Neuronal stem cell (in vitro differentiated cells): Measurements from ENCODE around the gene FOXF1.

Source experiments
- DNase-seq: peaks from one replicate; pipeline ENCODE4 v3.0.0-alpha.2; 2013; ENCODE audit warnings: low spot score
- H2AFZ ChIP-seq: one replicate; pipeline ENCODE4 v1.6.1; 2013; ENCODE audit warnings: mild to moderate bottlenecking, low read length, inconsistent platforms
- H2AK5ac ChIP-seq: 2 replicates; pipeline ENCODE4 v1.6.1; 2013; ENCODE audit warnings: low read depth, mild to moderate bottlenecking, inconsistent platforms, low read length, moderate library complexity, mixed read lengths
- H2BK120ac ChIP-seq: 2 replicates; pipeline ENCODE4 v1.6.1; 2013; ENCODE audit warnings: low read depth, mild to moderate bottlenecking, inconsistent platforms, low read length, moderate library complexity, mixed read lengths
- H2BK12ac ChIP-seq: one replicate; pipeline ENCODE4 v1.6.1; 2013; ENCODE audit warnings: low read length, inconsistent platforms
- H2BK15ac ChIP-seq: 2 replicates; pipeline ENCODE4 v1.6.1; 2013; ENCODE audit warnings: mild to moderate bottlenecking, low read length, inconsistent platforms, mixed read lengths
- H2BK5ac ChIP-seq: one replicate; pipeline ENCODE4 v1.6.1; 2013; ENCODE audit warnings: inconsistent platforms, mild to moderate bottlenecking, low read length, moderate library complexity
- H3K14ac ChIP-seq: one replicate; pipeline ENCODE4 v1.6.1; 2013; ENCODE audit warnings: low read length, inconsistent platforms
- H3K18ac ChIP-seq: 2 replicates; pipeline ENCODE4 v1.6.1; 2013; ENCODE audit warnings: low read length, inconsistent platforms
- H3K23ac ChIP-seq: 2 replicates; pipeline ENCODE4 v1.6.1; 2013; ENCODE audit warnings: low read depth, mild to moderate bottlenecking, mixed read lengths, low read length, inconsistent platforms; ENCODE audit not compliant: poor library complexity
- H3K27ac ChIP-seq: replicated peaks from 3 replicates; pipeline ENCODE4 v1.5.1; 2013; ENCODE audit warnings: low read length, inconsistent platforms
- H3K27me3 ChIP-seq, 3 experiments: 2 replicates each; pipeline ENCODE4 v1.6.1; 2013; ENCODE audit warnings: low read length in 3 of 3, mild to moderate bottlenecking in 2 of 3, inconsistent platforms in 1 of 3, low read depth in 1 of 3, mixed read lengths in 1 of 3, moderate library complexity in 1 of 3; ENCODE audit not compliant: control insufficient read depth in 3 of 3, insufficient read depth in 3 of 3
- H3K36me3 ChIP-seq, 2 donors: replicated peaks in 1 of 2; 2 replicates each; pipeline ENCODE4 v1.6.1; 2013; ENCODE audit warnings: low read length in 2 of 2; ENCODE audit not compliant: control insufficient read depth in 2 of 2, insufficient read depth in 2 of 2
- H3K4ac ChIP-seq: 2 replicates; pipeline ENCODE4 v1.6.1; 2013; ENCODE audit warnings: inconsistent platforms, mild to moderate bottlenecking, low read length, moderate library complexity
- H3K4me1 ChIP-seq, 2 donors: 1 replicate in 1 of 2; 2 replicates in 1 of 2; pipeline ENCODE4 v1.6.1; 2013; ENCODE audit warnings: low read length in 2 of 2, low read depth in 1 of 2; ENCODE audit not compliant: control insufficient read depth in 2 of 2, insufficient read depth in 1 of 2
- H3K4me2 ChIP-seq: one replicate; pipeline ENCODE4 v1.6.1; 2013; ENCODE audit warnings: mild to moderate bottlenecking, low read length, inconsistent platforms; ENCODE audit not compliant: insufficient read depth, poor library complexity, severe bottlenecking
- H3K4me3 ChIP-seq, 2 donors: 2 replicates each; pipeline ENCODE4 v1.5.1; 2013; ENCODE audit warnings: low read length in 2 of 2, mild to moderate bottlenecking in 2 of 2, inconsistent platforms in 1 of 2, moderate library complexity in 1 of 2
- H3K79me1 ChIP-seq: one replicate; pipeline ENCODE4 v1.6.1; 2013; ENCODE audit warnings: low read depth, mild to moderate bottlenecking, inconsistent platforms, low read length, moderate library complexity
- H3K9ac ChIP-seq: one replicate; pipeline ENCODE4 v1.6.1; 2013; ENCODE audit warnings: mild to moderate bottlenecking, low read depth, low read length, inconsistent platforms; ENCODE audit not compliant: poor library complexity
- H3K9me3 ChIP-seq, 2 donors: replicated peaks in 1 of 2; 2 replicates each; pipeline versions ENCODE3 to v1.6.1; 2013; ENCODE audit warnings: low read length in 2 of 2, mild to moderate bottlenecking in 2 of 2, inconsistent platforms in 1 of 2, low read depth in 1 of 2, mixed read lengths in 1 of 2, moderate library complexity in 1 of 2; ENCODE audit not compliant: control insufficient read depth in 2 of 2, insufficient read depth in 1 of 2
- H4K8ac ChIP-seq: one replicate; pipeline ENCODE4 v1.6.1; 2013; ENCODE audit warnings: low read depth, mild to moderate bottlenecking, inconsistent platforms, low read length, moderate library complexity
- H4K91ac ChIP-seq: one replicate; pipeline ENCODE4 v1.6.1; 2013; ENCODE audit warnings: low read length, low read depth, mild to moderate bottlenecking, inconsistent platforms; ENCODE audit not compliant: poor library complexity
- WGBS, 2 donors: extraction: QIAGEN DNeasy Blood & Tissue Kit; methylation state at CpG; one replicate each; pipeline ENCODE4 v1.1.7; 2013; ENCODE audit warnings: missing lambda C conversion rate in 2 of 2, mixed read lengths in 1 of 2; ENCODE audit not compliant: insufficient read length in 2 of 2, insufficient replicate concordance in 1 of 2; ENCODE audit errors: extremely low coverage in 2 of 2; 5-methylcytosine and 5-hydroxymethylcytosine counted together

The FOXF1 gene

DNA sequence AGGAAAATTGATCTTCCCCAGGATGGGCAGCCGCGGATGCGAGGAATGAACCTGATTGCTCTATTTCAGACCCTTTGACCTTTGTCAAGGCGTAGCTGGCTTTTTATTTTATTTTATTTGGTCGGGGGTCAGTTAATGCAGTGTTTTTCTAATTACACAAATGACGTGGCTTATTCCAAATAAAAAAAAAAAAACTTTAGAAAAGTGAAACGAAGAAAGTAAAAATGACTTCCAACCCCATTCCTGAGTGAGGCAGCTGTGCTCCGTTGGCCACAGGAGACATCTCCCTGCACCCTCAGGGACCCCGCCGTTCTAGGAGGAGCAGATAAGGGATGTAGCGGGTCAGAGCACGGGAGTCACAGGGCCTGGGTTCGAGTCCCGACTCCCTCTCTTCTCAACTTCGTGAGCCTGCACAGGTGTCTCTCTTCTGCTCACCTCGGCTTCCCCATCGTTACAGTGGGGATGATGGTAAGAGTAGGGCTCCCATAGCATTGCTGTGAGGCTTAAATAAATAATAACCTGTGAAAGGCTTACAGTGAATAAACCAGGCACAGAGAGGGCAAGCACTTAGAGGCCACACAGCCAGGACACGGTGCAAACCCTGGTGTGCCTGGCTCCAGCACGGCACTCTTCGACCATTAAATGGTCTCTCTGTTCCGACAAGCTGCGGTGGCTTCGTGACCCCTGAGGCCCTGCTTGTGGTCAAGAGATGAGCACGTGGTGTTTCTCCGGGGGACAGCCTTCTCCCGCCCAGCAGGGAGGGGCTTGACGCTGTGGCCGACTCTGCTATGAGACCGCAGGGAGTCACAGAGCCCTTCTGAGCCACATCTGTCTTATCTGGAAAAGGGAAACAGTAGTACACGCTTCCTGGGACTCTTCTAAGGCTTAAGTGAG, 10.2 kb downstream of the FOXF1 start:
- no peak overlapping the region for H3K4ac ChIP-seq
- peaks cover 18 to 86% (median 46%) of the 10 kb centered on the region in 3 experiments for H3K27me3 ChIP-seq
- H4K8ac ChIP-seq = no peak overlapping the region
- H3K9ac ChIP-seq = no peak overlapping the region
- no peak overlapping the region for H2AK5ac ChIP-seq
- H2BK120ac ChIP-seq = no peak overlapping the region
- H3K4me2 ChIP-seq = no peak overlapping the region
- no peak for DNase-seq
- no peak overlapping the region for H3K18ac ChIP-seq
- no peak overlapping the region for H3K4me3 ChIP-seq
- H3K4me1 ChIP-seq = peaks cover 0 to 4% of the 10 kb centered on the region in 2 donors
- no peaks in the 10 kb centered on the region for H3K36me3 ChIP-seq
- H2BK15ac ChIP-seq = no peak overlapping the region
- H3K14ac ChIP-seq = no peak overlapping the region
- no peak overlapping the region for H4K91ac ChIP-seq
- H3K9me3 ChIP-seq = peaks cover 0 to 4% of the 10 kb centered on the region in 2 donors
- WGBS, 2 donors = no CpG with 5 or more reads among the region's 30 CpGs
- no peak overlapping the region for H2BK12ac ChIP-seq
- H3K79me1 ChIP-seq = no peaks in the 10 kb centered on the region
- no peak overlapping the region for H3K23ac ChIP-seq
- H2BK5ac ChIP-seq = no peak overlapping the region
- no peak overlapping the region for H2AFZ ChIP-seq
- no peak overlapping the region for H3K27ac ChIP-seq

DNA sequence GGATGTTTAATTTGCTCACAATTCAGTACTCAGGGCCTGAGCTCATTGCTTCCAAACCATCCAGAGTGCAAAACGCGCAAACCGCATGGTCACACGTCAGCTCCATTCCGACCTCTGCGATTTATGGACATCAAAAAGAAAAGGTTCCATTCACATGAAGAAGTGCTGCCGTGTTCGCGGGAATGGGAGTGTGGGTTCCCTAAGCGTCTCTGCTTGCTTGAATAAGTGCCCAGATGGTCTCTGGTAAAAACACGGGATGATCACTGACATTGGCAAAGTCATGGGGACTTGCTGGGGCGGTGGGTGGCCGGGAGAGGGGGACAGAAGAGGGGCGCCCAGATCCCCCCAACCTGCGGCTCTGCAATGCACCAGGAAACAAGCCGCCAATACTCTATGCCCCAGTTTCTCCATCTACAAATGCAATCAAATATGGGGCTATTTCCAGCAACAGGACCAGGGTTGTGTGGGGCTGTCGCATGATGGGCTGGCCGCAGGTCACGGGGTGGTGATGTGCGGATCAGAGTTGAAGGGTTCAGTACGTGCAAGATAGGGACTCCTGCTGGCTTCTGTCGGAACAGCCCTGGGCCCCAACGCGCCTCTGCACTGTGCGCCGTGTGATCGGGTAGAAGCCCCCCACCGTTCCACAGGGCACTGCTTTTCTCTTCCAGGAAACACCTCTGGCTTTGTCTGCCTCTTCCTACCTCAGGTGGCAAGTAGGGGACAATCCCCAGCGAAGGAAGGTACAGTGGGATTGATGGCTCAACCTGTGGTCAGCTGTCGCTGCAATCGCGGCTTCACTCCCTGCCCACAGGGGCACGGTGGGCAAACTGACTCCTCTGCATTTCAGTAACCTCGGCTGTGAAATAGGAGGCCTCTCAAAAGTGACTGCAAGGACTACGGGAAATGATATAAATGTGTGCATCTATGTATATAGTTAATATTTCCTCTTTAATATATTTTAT, 11.2 kb downstream of the FOXF1 start:
- Histone ChIP-seq H3K4ac (no peak overlapping the region), H3K4me1 (no peaks in the 10 kb centered on the region), H3K18ac (no peak overlapping the region), H2AFZ (no peak overlapping the region), H3K23ac (no peak overlapping the region), H3K4me3 (no peak overlapping the region), H3K9me3 (peaks cover 0 to 6% of the 10 kb centered on the region in 2 donors), H3K79me1 (no peaks in the 10 kb centered on the region), H3K4me2 (no peak overlapping the region), H2BK5ac (no peak overlapping the region), H3K9ac (no peak overlapping the region), H2BK15ac (no peak overlapping the region), H3K27ac (no peak overlapping the region), H4K91ac (no peak overlapping the region), H3K14ac (no peak overlapping the region), H3K36me3 (no peaks in the 10 kb centered on the region), H2BK12ac (no peak overlapping the region), H2BK120ac (no peak overlapping the region), H4K8ac (no peak overlapping the region), H2AK5ac (no peak overlapping the region), H3K27me3 (peaks cover 9 to 76% (median 36%) of the 10 kb centered on the region in 3 experiments)
- no peak for DNase-seq
- no CpG with 5 or more reads among the region's 35 CpGs for WGBS, 2 donors

DNA sequence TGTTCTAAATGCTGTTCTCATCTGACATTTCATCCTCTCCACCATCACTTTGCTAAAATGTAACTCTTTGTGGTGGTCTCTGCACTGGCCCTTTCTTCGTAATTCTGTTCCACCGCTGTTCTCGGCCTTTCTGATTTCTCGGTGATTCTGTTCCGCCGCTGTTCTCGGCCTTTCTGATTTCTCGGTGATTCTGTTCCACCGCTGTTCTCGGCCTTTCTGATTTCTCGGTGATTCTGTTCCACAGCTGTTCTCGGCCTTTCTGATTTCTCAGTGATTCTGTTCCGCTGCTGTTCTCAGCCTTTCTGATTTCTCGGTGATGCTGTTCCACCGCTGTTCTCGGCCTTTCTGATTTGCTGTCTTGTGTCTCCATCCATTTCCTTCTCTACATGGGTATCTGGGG, 12.3 kb downstream of the FOXF1 start:
- Histone ChIP-seq H3K18ac (no peak overlapping the region), H3K4me1 (no peaks in the 10 kb centered on the region), H4K8ac (no peak overlapping the region), H3K27me3 (peaks cover 0 to 65% (median 25%) of the 10 kb centered on the region in 3 experiments), H3K9ac (no peak overlapping the region), H2AFZ (no peak overlapping the region), H3K9me3 (peaks cover 0 to 10% of the 10 kb centered on the region in 2 donors), H3K4ac (no peak overlapping the region), H2AK5ac (no peak overlapping the region), H3K4me2 (no peak overlapping the region), H3K27ac (no peak overlapping the region), H2BK5ac (no peak overlapping the region), H4K91ac (no peak overlapping the region), H3K14ac (no peak overlapping the region), H2BK120ac (no peak overlapping the region), H3K79me1 (no peaks in the 10 kb centered on the region), H2BK12ac (no peak overlapping the region), H3K4me3 (no peak overlapping the region), H2BK15ac (no peak overlapping the region), H3K36me3 (no peaks in the 10 kb centered on the region), H3K23ac (no peak overlapping the region)
- DNase-seq = no peak
- WGBS, 2 donors = no CpG with 5 or more reads among the region's 16 CpGs
